T-helper 1 cell treated with Interleukin-12 subunit alpha and Interleukin-12 subunit beta and Interleukin-4 antibody, amounts not matched to agents 30 μg/mL and 1 μg/mL, for 36 hours (primary cell): ENCODE data around the gene E2F8.
"Not testable (repeated sequence)": the region's sequence is repeated elsewhere in the genome, so short reads cannot be mapped to it uniquely, and the experiment has no call there.

Source experiments
- H3K27ac Mint-ChIP-seq: one replicate; pipeline ENCODE4 v1.8.0; 2021; ENCODE audit warnings: mild to moderate bottlenecking, mixed read lengths
- H3K27me3 Mint-ChIP-seq: one replicate; pipeline ENCODE4 v1.8.0; 2021; ENCODE audit warnings: low read depth, mixed read lengths
- H3K36me3 Mint-ChIP-seq: one replicate; pipeline ENCODE4 v1.8.0; 2021; ENCODE audit warnings: low read depth, mixed read lengths
- H3K4me1 Mint-ChIP-seq: one replicate; pipeline ENCODE4 v1.8.0; 2021; ENCODE audit warnings: low read depth, mixed read lengths
- H3K4me3 Mint-ChIP-seq: one replicate; pipeline ENCODE4 v1.8.0; 2021; ENCODE audit warnings: mild to moderate bottlenecking, moderate library complexity, mixed read lengths
- H3K9me3 Mint-ChIP-seq: one replicate; pipeline ENCODE4 v1.8.0; 2021; ENCODE audit warnings: mixed read lengths

Gene E2F8

DNA sequence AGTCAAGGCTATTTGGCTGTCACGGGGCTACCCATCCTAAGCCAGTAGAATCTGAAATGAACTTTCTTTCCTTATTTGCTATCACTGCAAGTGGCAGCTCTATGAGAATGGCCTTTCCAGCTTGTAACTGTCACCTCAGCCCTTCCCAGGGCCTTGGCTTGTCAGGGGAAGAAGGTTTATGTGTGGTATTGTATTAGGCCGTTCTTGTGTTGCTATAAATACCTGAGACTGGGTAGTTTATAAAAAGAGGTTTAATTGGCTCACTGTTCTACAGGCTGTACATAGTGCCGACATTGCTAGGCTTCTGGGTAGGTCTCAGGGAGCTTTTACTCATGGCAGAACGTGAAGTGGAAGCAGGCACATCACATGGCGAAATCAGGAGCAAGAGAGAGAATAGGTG, 26.8 kb upstream of the E2F8 start:
- H3K4me3 Mint-ChIP-seq: no peak overlapping the region
- no peaks in the 10 kb centered on the region for H3K4me1 Mint-ChIP-seq
- no peaks in the 10 kb centered on the region for H3K36me3 Mint-ChIP-seq
- peaks cover 41% of the 10 kb centered on the region for H3K27me3 Mint-ChIP-seq
- H3K9me3 Mint-ChIP-seq: no peaks in the 10 kb centered on the region
- no peak overlapping the region for H3K27ac Mint-ChIP-seq

GRCh38 chr11:19263333-19263732, 22.6 kb upstream of the E2F8 start:
- Mint-ChIP-seq H3K4me3 (no peak overlapping the region), H3K27ac (no peak overlapping the region), H3K4me1 (peaks cover 3% of the 10 kb centered on the region), H3K36me3 (no peaks in the 10 kb centered on the region), H3K27me3 (peaks cover 10% of the 10 kb centered on the region), H3K9me3 (no peaks in the 10 kb centered on the region)

DNA sequence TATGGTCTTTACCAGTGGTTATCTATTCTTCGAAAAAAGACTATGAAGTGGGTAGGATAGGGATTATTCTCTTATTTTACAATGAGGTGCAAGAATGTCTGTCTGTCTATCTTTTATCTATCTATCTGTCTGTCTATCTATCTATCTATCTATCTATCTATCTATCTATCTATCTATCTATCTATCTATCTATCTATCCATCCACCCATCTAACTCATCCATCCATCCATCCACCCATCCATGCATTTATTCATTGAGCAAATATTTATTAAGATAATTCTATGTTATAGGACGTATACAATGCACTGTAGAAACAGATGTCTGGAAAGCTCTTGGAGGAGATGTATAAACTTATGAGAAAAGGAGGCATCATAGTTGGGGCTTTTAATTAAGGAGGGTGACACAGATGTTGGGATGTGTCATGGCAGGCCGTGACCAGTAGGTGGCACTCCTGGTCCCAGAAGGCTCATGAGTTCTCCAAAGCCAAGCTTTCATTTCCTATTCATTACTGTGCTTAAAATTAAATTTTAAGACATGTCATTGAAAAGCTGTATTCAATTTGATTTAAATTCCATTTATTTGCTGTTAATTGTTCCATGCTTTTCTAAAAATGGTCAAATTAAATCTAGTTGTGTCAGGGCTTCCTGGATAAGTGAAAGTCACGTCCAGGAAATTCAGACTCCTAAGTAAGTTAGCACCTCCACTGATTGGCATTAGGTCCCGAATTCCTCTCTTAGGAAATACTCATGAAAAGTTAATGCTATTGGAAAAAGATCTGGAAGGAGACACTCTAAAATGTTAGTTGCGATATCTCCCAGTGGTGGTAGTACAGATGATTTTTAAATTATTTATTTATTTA, 19.0 kb upstream of the E2F8 start:
- H3K9me3 Mint-ChIP-seq: no peaks in the 10 kb centered on the region
- no peak overlapping the region for H3K4me3 Mint-ChIP-seq
- peaks cover 13% of the 10 kb centered on the region for H3K27me3 Mint-ChIP-seq
- peaks cover 3% of the 10 kb centered on the region for H3K4me1 Mint-ChIP-seq
- H3K27ac Mint-ChIP-seq: no peak overlapping the region
- H3K36me3 Mint-ChIP-seq: no peaks in the 10 kb centered on the region

DNA sequence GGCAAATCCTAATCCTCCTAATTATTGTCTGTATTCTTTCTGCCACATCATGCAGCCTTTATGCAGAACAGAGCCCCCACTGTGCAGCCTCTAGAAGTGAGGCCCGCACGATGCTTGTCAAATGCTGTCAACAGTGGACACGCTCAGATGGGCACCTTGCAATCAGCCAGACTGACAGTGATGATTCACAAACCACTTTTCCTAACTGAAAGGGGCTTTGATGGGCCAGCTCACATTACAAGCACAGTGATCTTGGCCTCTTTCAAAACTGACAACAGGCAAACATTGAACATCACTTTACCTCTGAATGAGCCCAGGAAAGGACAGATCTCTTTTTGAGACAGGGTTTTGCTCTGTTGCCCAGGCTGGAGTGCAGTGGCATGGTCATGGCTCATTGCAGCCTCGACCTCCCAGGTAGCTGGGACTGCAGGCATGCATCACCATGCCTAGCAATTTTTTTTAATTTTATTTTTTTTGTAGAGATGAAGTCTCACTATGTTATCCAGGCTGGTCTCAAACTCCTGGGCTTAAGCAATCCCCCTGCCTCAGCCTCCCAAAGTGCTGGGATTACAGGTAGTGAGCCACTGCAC, 18.0 kb upstream of the E2F8 start:
- peaks cover 19% of the 10 kb centered on the region for H3K27me3 Mint-ChIP-seq
- no peak overlapping the region for H3K27ac Mint-ChIP-seq
- H3K36me3 Mint-ChIP-seq: no peaks in the 10 kb centered on the region
- peaks cover 3% of the 10 kb centered on the region for H3K4me1 Mint-ChIP-seq
- no peaks in the 10 kb centered on the region for H3K9me3 Mint-ChIP-seq
- no peak overlapping the region for H3K4me3 Mint-ChIP-seq

DNA sequence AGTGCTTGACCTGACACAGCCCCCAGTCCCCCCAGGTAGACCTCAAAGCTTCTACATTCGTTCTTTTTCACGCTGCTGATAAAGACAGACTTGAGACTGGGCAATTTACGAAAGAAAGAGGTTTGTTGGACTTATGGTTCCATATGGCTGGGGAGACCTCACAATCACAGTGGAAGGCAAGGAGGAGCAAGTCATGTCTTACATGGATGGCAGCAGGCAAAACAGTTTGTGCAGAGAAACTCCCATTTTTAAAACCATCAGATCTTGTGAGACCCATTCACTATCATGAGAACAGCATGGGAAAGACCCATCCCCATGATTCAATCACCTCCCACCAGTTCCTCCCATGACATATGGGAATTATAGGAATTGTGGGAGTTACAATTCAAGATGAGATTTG, 13.7 kb upstream of the E2F8 start:
- not testable (repeated sequence) for H3K9me3 Mint-ChIP-seq, H3K4me3 Mint-ChIP-seq, H3K4me1 Mint-ChIP-seq, H3K27ac Mint-ChIP-seq, H3K36me3 Mint-ChIP-seq
- peaks cover 34% of the 10 kb centered on the region for H3K27me3 Mint-ChIP-seq

GRCh38 chr11:19253817-19254216, 13.1 kb upstream of the E2F8 start:
- Mint-ChIP-seq H3K27ac (no peak overlapping the region), H3K36me3 (no peaks in the 10 kb centered on the region), H3K4me1 (no peaks in the 10 kb centered on the region), H3K4me3 (no peak overlapping the region), H3K9me3 (peaks cover 14% of the 10 kb centered on the region), H3K27me3 (peaks cover 40% of the 10 kb centered on the region)

GRCh38 chr11:19253153-19253745, 12.5 kb upstream of the E2F8 start:
- Mint-ChIP-seq H3K9me3 (peaks cover 20% of the 10 kb centered on the region), H3K27ac (no peak overlapping the region), H3K4me3 (no peak overlapping the region), H3K27me3 (peaks cover 46% of the 10 kb centered on the region), H3K4me1 (no peaks in the 10 kb centered on the region), H3K36me3 (peaks cover 2% of the 10 kb centered on the region)

DNA sequence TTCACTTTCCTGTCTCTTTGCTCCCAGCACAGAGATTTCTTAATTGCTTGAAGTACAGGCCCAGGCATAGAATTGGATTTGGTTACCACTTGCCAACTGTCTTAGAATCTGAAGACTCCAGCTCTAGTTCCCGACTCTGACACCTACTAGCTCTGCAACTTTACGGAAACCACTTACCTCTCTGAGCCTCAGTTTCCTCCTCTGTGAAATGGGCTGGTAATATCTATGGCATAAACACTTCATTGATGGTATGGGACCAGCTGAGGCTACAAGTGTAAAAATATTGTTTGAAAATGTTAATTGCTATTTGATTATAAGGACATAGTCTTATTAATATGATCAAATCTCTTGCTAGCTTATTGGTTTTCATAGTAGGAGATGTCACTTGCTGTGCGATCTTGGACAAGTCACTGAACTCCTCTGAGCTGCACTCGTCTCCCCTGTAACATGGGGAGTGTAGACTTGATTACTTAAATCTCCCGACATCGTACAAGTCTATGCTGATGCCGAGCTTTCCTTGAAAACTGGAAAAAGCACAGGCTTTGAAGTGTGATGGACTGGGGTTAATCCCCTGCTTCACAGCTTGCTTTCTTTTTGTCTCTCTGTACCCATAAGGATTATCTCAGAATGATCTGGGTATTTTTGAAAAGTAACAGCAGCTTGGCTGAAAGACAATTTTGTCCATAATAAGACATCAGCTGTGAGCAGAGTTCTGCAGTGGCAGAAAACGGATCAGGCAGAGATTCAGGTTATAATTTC, 11.8 kb upstream of the E2F8 start:
- peaks cover 52% of the 10 kb centered on the region for H3K27me3 Mint-ChIP-seq
- no peaks in the 10 kb centered on the region for H3K4me1 Mint-ChIP-seq
- H3K36me3 Mint-ChIP-seq: peaks cover 5% of the 10 kb centered on the region
- H3K9me3 Mint-ChIP-seq: peaks cover 25% of the 10 kb centered on the region
- H3K4me3 Mint-ChIP-seq: no peak overlapping the region
- H3K27ac Mint-ChIP-seq: no peak overlapping the region

GRCh38 chr11:19251577-19251976, 10.8 kb upstream of the E2F8 start:
- no peak overlapping the region for H3K4me3 Mint-ChIP-seq
- H3K27me3 Mint-ChIP-seq: peaks cover 51% of the 10 kb centered on the region
- H3K36me3 Mint-ChIP-seq: peaks cover 5% of the 10 kb centered on the region
- H3K27ac Mint-ChIP-seq: no peak overlapping the region
- H3K4me1 Mint-ChIP-seq: no peaks in the 10 kb centered on the region
- peaks cover 25% of the 10 kb centered on the region for H3K9me3 Mint-ChIP-seq

GRCh38 chr11:19246816-19247215, 6.1 kb upstream of the E2F8 start:
- H3K36me3 Mint-ChIP-seq: peaks cover 7% of the 10 kb centered on the region
- peaks cover 17% of the 10 kb centered on the region for H3K4me1 Mint-ChIP-seq
- H3K27me3 Mint-ChIP-seq: peaks cover 64% of the 10 kb centered on the region
- no peak overlapping the region for H3K4me3 Mint-ChIP-seq
- H3K27ac Mint-ChIP-seq: no peak overlapping the region
- H3K9me3 Mint-ChIP-seq: peaks cover 25% of the 10 kb centered on the region

- no peak overlapping the region for H3K27ac Mint-ChIP-seq
- peaks cover 58% of the 10 kb centered on the region for H3K27me3 Mint-ChIP-seq
- H3K4me3 Mint-ChIP-seq: no peak overlapping the region
- H3K9me3 Mint-ChIP-seq: peaks cover 25% of the 10 kb centered on the region
- peaks cover 17% of the 10 kb centered on the region for H3K4me1 Mint-ChIP-seq
- peaks cover 7% of the 10 kb centered on the region for H3K36me3 Mint-ChIP-seq
Measured at GRCh38 chr11:19245351-19245750, 4.6 kb upstream of the E2F8 start.

DNA sequence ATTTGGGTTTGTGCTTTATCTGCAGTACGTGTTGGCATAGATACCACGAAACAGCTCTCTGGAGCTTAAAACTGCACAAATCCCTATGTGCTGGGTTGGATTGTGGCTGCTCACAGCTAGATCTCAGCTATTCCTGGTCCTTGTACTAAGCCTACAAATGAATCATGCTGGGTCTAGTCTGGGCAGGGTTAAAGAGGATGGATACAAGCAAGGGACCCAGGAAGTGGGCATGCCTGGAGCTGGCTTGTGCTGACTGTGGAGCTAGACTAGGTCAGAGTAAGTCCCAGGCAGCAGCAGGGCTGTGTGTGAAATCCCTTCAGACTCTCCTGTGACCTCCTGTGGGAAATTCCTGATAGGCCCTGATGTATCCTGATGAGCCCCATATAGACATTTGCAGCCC, 3.9 kb upstream of the E2F8 start:
- Mint-ChIP-seq H3K36me3 (peaks cover 7% of the 10 kb centered on the region), H3K27me3 (peaks cover 51% of the 10 kb centered on the region), H3K9me3 (peaks cover 19% of the 10 kb centered on the region), H3K27ac (no peak overlapping the region), H3K4me3 (no peak overlapping the region), H3K4me1 (peaks cover 17% of the 10 kb centered on the region)

GRCh38 chr11:19244084-19244483, 3.3 kb upstream of the E2F8 start:
- Mint-ChIP-seq H3K4me1 (peaks cover 22% of the 10 kb centered on the region), H3K27ac (no peak overlapping the region), H3K27me3 (peaks cover 45% of the 10 kb centered on the region), H3K36me3 (peaks cover 9% of the 10 kb centered on the region), H3K9me3 (peaks cover 14% of the 10 kb centered on the region), H3K4me3 (no peak overlapping the region)

DNA sequence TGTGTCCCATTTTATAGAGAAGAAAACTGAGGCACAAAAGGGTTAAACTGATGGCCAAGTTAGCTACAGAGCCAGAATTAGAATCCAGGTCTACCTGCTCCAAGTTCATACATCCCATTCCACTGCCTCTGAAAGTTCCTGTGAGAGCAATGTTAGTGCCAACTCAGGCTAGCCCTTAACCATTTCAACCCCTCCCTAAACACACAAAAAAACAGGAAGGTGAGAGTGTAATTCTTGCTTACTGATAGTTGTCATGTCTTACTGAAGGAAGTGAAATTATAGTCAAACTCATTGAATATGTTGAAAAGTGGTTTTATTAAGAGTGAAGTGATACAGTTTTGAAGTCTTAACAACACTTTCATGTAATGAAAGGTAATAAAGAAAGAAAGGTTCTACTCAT, 2.9 kb upstream of the E2F8 start:
- Mint-ChIP-seq H3K4me3 (no peak overlapping the region), H3K4me1 (peaks cover 27% of the 10 kb centered on the region), H3K36me3 (peaks cover 12% of the 10 kb centered on the region), H3K27me3 (peaks cover 41% of the 10 kb centered on the region), H3K9me3 (peaks cover 9% of the 10 kb centered on the region), H3K27ac (no peak overlapping the region)
